PC-3 (cell line): ENCODE data around the gene LSM12. TPM values are rescaled to one million over a fixed set of nuclear protein-coding genes. Genes with fewer than 3 reads are reported as not detected.

ENCODE experiments used
- ATAC-seq: fragments of 200-7000 bp; cut with Tn5 transposase; 2 replicates; pipeline ENCODE4 v1.9.1; 2020; ENCODE audit warnings: mild to moderate bottlenecking, moderate library complexity
- BruUV-seq: library from RNA; stranded (reverse); fragments of 400-500 nt; replicated peaks from 2 replicates; lab custom pipeline; 2021; lab: Mats Ljungman, UMichigan
- CTCF ChIA-PET: fragments of 300-600 bp; sonication (Branson Sonifier 250); formaldehyde crosslinking; loops from one replicate; lab custom pipeline; 2022; ENCODE audit warnings: antibody characterized with exemption; lab: Charles Lee
- POLR2A ChIA-PET: fragments of 300-600 bp; sonication (Branson Sonifier 250); formaldehyde crosslinking; loops from one replicate; lab custom pipeline; 2022; ENCODE audit warnings: antibody characterized with exemption; ENCODE audit not compliant: unreplicated experiment; lab: Charles Lee
- DNase-seq: peaks from one replicate; pipeline ENCODE4 v3.0.0-alpha.2; 2015
- H2AFZ ChIP-seq: fragments of 300-600 bp; sonication (generic); 2 replicates; pipeline ENCODE4 v1.6.0; 2016; ENCODE audit warnings: antibody characterized with exemption, low read length
- H3F3A ChIP-seq: fragments of 300-600 bp; sonication (generic); one replicate; pipeline ENCODE4 v1.6.0; 2017; ENCODE audit warnings: antibody characterized with exemption, low read length, control low read depth, mild to moderate bottlenecking; ENCODE audit not compliant: unreplicated experiment
- H3K27ac ChIP-seq: fragments of 300-600 bp; sonication (generic); 2 replicates; pipeline ENCODE4 v1.5.1; 2016; ENCODE audit warnings: mild to moderate bottlenecking, low read length
- H3K27me3 ChIP-seq: fragments of 300-600 bp; sonication (generic); 2 replicates; pipeline ENCODE4 v1.6.1; 2016; ENCODE audit warnings: low read length, mixed read lengths
- H3K36me3 ChIP-seq: fragments of 300-600 bp; sonication (generic); 2 replicates; pipeline ENCODE4 v1.6.1; 2016; ENCODE audit warnings: low read depth, mixed run types, low read length, mixed read lengths
- H3K4me1 ChIP-seq: fragments of 300-600 bp; sonication (generic); 2 replicates; pipeline ENCODE4 v1.5.1; 2016; ENCODE audit warnings: low read length; ENCODE audit not compliant: insufficient read depth
- H3K4me2 ChIP-seq: fragments of 300-600 bp; sonication (generic); 2 replicates; pipeline ENCODE4 v1.6.0; 2016; ENCODE audit warnings: low read length
- H3K4me3 ChIP-seq: fragments of 300-600 bp; sonication (generic); 2 replicates; pipeline ENCODE4 v1.5.1; 2016; ENCODE audit warnings: mild to moderate bottlenecking, low read length, mixed read lengths
- H3K79me2 ChIP-seq: fragments of 300-600 bp; sonication (generic); 2 replicates; pipeline ENCODE4 v1.6.1; 2017; ENCODE audit warnings: low read length, mixed read lengths
- H3K9ac ChIP-seq: fragments of 300-600 bp; sonication (generic); 2 replicates; pipeline ENCODE4 v1.6.0; 2016; ENCODE audit warnings: mild to moderate bottlenecking, low read length
- H3K9me2 ChIP-seq: fragments of 300-600 bp; sonication (generic); replicated peaks from 2 replicates; pipeline ENCODE4 v1.6.1; 2016; ENCODE audit warnings: mixed run types, low read length, mixed read lengths
- H3K9me3 ChIP-seq: fragments of 300-600 bp; sonication (generic); 2 replicates; pipeline ENCODE4 v1.6.1; 2016; ENCODE audit warnings: low read length, mixed read lengths
- H4K20me1 ChIP-seq: fragments of 300-600 bp; sonication (generic); 2 replicates; pipeline ENCODE4 v1.6.1; 2016; ENCODE audit warnings: low read length, mixed read lengths
- CTCF ChIP-seq: fragments of 300-600 bp; sonication (generic); conservative IDR thresholded peaks from 2 replicates; pipeline ENCODE4 v1.5.1; 2017; ENCODE audit warnings: antibody characterized with exemption, low read depth, mild to moderate bottlenecking, low read length
- EZH2 ChIP-seq: fragments of 300-600 bp; sonication (generic); IDR thresholded peaks from one replicate; pipeline ENCODE4 v1.6.1; 2017; ENCODE audit warnings: antibody characterized with exemption, mild to moderate bottlenecking, low read length; ENCODE audit not compliant: unreplicated experiment
- EZH2phosphoT487 ChIP-seq: fragments of 300-600 bp; sonication (generic); IDR thresholded peaks from 2 replicates; pipeline ENCODE4 v1.6.1; 2018; ENCODE audit warnings: mild to moderate bottlenecking, antibody characterized with exemption, low read length, borderline replicate concordance
- intact Hi-C: fragments of 100-400 bp; cut with micrococcal nuclease; formaldehyde crosslinking; loops from 2 replicates; pipeline ENCODE4 v1.9.0; 2023
- total RNA-seq: library from RNA; depleted of rRNA; stranded (reverse); fragments of >200 nt; gene quantifications from 2 replicates; pipeline ENCODE4 v1.2.3, GENCODE V29; 2014

The LSM12 gene
- total RNA-seq, 1 experiment from 2014 or later, result 118 TPM

GRCh38 chr17:44004077-44004760 is 62.3 kb downstream of the LSM12 start, which contains the start of gene NAGS:
NAGS (plus strand) TSS chr17:44004622; CDS start chr17:44004664, 42 bp downstream.
- Histone ChIP-seq H3K4me2 (peak within 1 kb of the TSS; percentile 96), H3K9me3 (no peaks in the 10 kb centered on the region), H3K9me2 (no peaks in the 10 kb centered on the region), H3K27me3 (no peaks in the 10 kb centered on the region), H3K36me3 (peaks cover 7% of the 10 kb centered on the region; the same call in 1 of the 2 replicates), H3F3A (peaks cover 4% of the 10 kb centered on the region), H2AFZ (peak within 1 kb of the TSS; percentile 63), H3K27ac (peak within 1 kb of the TSS; percentile 66), H3K9ac (peak within 1 kb of the TSS; percentile 74), H3K4me3 (peak within 1 kb of the TSS; percentile 83), H3K79me2 (peaks cover 14% of the 10 kb centered on the region; the same call in 1 of the 2 replicates), H4K20me1 (no peaks in the 10 kb centered on the region), H3K4me1 (peaks cover 33% of the 10 kb centered on the region)
- DNase-seq, result peak; percentile 41
- no peak for ATAC-seq
- no peak for TF ChIP-seq CTCF
- no peak for TF ChIP-seq EZH2phosphoT487
- TF ChIP-seq EZH2, result no peak
- ChIA-PET CTCF (interaction anchor here (0.6 kb wide), 1 partner anchor 66 kb away, joined by 7 read pairs; no protein-coding TSS in a partner anchor), POLR2A (interaction anchor here (0.6 to 0.7 kb wide), 3 partner anchors 13 to 168 kb away, joined by 3 to 5 read pairs (median 4); no protein-coding TSS in a partner anchor)
- intact Hi-C loops, result no loop called here
- BruUV-seq, result no TSS peak

GRCh38 chr17:44002141-44002848 is 64.2 kb downstream of the LSM12 start:
- Histone ChIP-seq H3K9me3 (no peaks in the 10 kb centered on the region), H3K27ac (peak overlapping the region; percentile 25), H3K4me3 (no peak overlapping the region), H3K36me3 (no peaks in the 10 kb centered on the region), H3K27me3 (no peaks in the 10 kb centered on the region), H3K79me2 (peaks cover 7% of the 10 kb centered on the region; the same call in 1 of the 2 replicates), H2AFZ (no peak overlapping the region), H3K4me1 (peaks cover 26% of the 10 kb centered on the region), H3K4me2 (0 out of 2 replicates have a peak overlapping the region, but pooled peaks have one; percentile 24), H3K9me2 (no peaks in the 10 kb centered on the region), H3F3A (peaks cover 4% of the 10 kb centered on the region), H4K20me1 (no peaks in the 10 kb centered on the region), H3K9ac (no peak overlapping the region)
- ChIA-PET CTCF (interaction anchor here (0.9 kb wide), 1 partner anchor 58 kb away, joined by 5 read pairs; no protein-coding TSS in a partner anchor), POLR2A (interaction anchor here (0.6 kb wide), 1 partner anchor 84 kb away, joined by 3 read pairs; no protein-coding TSS in a partner anchor)
- DNase-seq, result peak; percentile 89
- BruUV-seq, result no TSS peak
- intact Hi-C loops, result no loop called here
- peak; percentile 14 for ATAC-seq
- TF ChIP-seq CTCF (no peak), EZH2phosphoT487 (no peak), EZH2 (no peak)
